Fibroblast of skin of right biceps (primary cell): Measurements from ENCODE around the gene C1orf198.

Source experiments
- DNase-seq: peaks from one replicate; pipeline ENCODE4 v3.0.0-alpha.2; 2013

The C1orf198 gene

DNA sequence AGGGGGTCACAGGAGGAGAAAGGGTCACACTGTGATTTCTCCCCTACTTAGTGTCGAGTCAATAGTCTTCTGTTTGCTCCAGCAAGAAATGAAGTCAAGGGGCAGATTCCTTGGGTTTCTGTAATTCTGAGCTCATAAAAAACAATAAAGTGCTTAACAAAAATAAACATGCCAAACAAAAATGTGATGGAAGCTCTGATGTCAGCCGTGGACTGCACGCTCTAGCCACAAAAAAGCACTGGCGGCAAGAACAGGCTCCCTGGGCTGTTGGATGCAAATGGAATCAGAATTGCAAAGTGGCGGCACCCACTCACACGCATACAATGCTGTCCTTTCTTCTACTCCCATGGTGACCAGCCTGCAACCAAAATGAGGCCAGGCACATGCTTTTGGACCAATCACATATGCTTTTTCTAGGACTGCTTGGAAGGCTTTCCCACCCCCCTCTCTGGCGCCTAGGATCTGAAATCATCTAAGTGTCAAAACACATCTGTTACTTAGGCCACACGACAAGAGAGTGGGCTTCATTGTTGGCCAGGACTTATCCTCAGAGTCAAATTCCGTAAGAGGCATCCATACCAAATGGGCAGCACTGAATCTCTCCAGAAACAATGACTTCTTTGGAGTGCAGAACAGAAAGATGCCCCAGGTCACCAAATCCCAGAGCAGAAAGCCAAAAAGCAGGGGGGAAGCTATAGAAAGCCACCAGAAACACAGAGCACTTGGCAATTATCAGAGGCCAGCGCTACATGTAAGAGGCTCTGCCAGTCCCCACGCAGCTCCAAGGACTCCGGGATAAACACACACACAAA, 9.2 kb downstream of the C1orf198 start:
- DNase-seq: peak; percentile 58

DNA sequence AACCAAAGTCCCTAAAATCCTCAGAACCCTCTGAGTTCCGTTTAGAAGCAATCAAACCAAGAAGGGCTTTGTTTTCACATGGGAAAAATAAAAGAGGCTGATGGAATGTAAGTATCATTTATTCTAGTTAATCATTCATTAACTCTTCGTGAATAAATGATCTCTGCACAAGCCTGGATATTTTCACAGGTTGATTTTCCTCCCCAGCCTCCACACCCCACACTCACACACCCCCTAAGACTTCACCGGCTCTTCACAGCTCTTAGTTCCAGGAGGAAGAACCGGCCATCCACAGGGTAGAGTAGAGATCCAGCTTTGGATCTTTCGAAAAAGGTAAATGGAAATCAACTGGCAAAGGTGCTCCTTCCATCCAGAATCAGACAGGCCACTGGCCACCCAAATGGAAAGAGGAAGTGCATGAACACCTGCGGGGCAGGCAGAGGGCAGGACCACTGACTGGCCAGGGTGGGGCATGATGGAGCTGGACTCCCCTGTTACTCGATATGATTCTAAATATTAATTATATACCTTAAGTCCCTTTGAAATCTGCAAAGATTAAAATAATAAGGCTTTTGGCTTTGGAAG, 10.0 kb downstream of the C1orf198 start:
- DNase-seq: no peak

DNA sequence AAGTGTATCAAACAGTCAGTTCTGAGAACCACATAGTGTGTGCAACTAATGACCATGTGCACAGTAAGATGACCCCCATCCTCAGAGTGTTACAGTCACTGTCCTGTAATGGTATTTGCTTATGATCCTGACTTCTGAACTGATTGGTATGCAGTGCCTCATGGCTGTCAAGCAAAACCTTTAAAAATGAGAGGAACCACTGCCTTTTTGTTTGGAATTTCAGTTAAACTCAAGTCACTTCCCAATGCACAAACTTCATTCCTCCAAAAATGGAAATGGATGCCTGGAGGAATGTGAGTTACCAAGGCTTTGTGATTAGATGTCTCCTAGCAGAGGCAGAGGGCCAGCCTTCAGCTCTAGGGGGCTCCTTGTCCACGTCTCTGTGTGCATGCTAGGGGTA, 10.5 kb downstream of the C1orf198 start:
- DNase-seq: peak; percentile 77

DNA sequence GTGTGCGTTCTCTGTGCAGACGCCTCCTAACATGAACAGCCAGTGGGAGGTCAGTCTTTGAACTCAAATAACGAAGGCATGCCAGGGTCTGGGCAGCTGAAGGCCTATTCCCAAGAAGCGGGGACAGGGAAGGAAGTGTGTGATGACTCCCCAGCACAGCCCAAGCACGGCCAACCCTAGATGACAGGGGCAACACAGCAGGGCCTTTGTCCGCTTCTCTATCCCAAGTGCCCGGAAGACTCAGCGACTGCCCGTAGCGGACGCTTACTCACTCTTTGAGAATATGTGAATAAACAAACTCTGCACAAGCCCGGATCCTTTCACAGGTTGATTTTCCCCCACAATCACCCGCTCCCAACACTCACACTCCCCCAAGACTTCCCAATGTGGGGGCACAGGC, 11.2 kb downstream of the C1orf198 start:
- DNase-seq: peak; percentile 22

DNA sequence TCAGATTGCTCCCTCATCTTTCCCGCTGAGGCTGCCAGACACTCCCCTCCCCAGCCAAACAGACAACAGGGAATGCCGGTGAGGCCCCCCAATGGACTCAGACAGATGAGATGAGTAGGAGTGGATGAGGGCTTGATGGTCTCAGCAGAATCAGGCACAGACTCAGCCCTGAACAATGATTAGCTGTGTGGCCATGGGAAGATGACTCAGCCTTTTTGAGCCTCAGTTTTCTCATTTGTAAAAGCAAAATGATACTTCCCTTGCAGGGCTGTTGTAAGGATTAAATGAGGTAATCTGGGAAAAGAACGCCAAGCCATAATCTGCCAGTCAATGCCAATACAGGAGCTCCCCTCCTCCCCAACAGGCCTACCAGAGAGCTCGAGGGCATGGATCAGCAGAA, 12.4 kb downstream of the C1orf198 start:
- DNase-seq: peak; percentile 42

DNA sequence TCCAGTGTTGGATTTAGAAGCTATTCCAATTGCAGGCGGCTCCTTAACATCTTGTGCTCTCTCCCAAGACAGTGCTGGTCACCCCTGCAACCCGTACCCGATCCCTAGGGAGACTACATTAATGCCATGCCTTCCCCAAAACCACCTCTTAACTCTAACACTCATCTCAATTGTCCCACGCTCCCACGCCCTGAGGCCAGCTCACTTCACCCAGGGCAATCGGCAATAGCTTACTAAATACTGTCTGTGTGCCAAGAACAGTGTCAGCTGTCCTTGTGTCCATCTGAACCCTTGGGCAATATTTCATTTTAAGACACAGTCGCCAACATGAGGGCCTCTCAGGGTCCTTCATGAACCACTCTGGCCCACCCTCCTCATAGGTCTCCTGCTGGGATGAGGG, 13.9 kb downstream of the C1orf198 start:
- no peak for DNase-seq

DNA sequence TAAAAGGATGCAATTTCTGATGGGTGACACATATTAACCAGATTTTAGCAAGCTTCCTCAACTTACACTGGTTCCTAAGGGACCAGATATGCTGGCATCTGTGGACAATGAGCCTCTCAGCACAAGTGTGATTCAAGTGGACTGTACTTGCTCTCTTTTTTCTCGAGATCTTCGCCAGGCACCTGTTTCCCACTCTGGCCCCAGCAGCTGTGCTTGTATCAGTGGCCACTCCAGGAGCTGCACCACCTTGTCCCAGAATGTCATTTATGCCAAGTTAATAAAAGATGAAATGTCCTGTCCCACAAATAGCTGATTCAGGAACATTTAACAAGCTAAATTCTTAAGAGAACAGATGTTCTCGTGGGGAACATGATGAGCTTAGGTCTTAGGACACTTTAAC, 14.6 kb downstream of the C1orf198 start:
- no peak for DNase-seq

DNA sequence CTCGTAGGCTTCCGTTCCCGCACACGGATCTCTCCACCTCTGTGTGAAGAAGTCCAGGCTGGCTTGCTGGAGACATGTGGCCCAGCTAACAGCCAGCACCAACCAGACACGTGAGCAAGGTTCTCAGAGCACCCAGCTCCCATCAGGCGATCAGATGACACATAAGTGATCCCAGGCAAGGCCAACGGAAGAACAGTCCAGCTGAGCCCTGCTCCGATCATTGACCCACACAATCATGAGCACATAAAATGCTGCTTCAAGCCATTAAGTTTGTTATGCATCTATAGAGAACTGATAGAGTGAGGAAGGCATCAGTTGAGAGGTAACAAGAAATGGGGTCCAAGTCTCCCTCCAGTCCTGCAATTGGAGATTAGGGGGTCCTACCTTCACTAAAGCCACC, 15.4 kb downstream of the C1orf198 start:
- DNase-seq: no peak

DNA sequence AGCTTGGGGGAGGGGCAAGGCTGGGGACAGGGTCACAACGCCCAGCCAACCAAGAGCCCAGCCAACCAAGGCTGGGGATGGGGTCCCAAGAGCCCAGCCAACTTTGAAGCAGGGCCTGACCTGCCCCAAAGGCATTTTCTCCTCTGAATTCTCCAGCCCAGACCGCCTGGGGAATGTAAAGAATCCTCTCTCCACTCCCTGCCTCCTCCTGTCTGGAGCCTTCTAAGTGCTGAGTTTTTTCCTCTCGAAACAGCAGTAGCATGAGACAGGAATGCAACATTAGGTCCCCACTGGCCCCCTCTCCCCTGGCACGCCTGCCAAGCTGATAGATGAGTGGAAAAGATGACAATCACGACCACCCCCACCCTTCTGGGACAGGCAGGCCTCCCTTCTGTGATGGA, 17.0 kb downstream of the C1orf198 start:
- DNase-seq: peak; percentile 94

DNA sequence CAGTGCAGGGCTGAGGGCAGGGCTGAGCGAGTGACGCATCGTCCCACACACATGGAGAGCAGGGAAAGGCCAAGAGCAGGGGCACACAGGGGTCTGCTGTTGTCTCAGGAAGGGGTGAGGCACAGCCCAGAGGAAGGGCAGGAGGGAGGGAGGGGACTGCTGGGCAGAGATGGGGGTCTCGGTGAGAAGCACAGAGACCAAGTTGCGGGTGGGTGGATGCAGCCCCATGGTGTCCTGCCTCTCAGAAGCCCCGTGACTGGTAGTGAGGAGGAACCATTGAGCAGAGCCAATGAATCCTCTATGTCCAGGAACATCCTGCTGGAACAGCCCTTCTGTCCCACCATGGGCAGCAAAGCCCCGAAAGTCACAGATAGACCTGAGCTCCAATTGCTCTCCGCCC, 17.8 kb downstream of the C1orf198 start:
- no peak for DNase-seq

DNA sequence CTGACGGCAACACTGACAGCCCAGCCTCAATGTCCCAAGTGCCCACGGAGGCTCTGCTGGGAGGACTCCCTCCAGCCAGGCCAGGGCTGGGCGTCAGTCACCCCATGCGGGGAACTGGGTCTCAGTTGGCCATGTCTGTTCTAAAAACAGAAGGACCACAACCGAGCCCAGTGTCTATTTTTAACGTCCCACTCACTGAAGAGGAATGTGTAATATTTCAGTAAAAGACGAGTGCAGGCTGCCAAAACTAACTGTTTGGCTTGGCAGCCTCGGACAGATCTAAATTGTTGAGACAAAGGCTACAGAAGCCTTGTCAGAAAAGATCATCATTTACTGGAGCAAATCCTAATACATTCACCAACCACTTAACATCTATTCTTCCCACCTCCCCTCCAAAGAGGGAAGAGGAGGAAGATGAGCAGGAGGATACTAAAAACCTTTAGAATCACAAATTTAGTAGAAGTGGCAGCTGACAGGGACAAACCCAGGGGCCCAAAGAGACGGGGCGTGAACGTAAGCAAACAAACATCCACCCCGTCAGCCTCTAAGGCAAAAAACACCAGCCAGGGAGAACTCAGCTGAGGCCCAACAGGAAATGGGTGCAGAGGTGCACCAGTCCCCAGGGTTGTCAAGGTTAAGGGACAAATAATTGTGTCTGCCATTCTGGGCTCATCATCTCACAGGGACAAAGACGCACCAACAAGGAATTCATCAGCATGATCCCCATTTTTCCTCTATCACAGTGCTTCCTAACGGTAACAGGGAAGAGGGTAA, 18.7 kb downstream of the C1orf198 start:
- peak; percentile 98 for DNase-seq

DNA sequence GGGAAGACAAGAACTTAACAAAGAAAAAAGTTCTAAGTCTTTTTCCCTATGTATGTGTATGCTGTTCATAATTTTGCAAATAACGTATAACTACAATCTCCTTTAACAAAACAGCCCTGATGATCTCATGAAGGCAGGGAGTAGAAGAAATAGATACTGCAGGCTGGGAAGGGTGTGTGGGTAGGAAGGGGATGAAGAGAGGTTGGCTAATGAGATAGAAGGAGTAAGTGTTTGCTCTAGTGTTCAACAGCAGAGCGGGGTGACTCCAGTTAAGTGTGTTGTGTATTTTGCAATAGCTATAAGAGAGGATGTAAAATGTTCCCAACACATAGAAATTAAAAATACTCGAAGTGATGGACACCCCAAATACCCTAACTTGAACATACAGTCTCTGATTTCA, 20.1 kb downstream of the C1orf198 start:
- DNase-seq: no peak

DNA sequence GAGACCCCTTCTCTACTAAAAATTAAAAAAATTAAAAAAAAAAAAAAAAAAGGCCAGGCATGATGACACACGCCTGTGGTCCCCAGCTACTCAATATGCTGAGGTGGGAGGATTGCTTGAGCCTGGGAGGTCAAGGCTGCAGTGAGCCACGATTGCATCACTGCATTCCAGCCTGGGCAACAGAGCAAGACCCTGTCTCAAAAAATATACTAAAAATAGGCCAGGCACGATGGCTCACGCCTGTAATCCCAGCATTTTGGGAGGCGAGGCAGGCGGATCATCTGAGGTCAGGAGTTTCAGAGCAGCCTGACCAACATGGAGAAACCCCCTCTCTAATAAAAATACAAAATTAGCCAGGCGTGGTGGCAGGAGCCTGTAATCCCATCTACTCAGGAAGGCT, 23.1 kb downstream of the C1orf198 start:
- peak; percentile 61 for DNase-seq

DNA sequence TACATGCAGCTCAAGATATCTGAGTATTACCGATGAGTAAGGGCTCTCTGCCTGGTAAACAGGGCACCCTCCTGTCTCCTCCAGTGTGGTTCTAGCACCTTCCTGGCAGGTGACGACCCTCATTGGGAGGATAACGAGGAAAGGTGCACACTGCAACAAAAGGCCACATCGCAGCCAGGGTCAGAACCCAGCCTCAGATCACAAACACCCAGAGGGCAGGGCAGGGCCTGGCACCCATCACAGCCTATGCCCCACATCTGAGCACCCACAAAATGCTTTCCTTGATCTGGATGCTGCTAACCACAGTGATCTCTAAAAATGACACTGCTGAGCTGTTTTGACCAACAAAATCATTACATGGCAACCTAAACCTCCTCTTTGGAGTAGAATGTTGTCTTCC, 23.8 kb downstream of the C1orf198 start:
- no peak for DNase-seq

DNA sequence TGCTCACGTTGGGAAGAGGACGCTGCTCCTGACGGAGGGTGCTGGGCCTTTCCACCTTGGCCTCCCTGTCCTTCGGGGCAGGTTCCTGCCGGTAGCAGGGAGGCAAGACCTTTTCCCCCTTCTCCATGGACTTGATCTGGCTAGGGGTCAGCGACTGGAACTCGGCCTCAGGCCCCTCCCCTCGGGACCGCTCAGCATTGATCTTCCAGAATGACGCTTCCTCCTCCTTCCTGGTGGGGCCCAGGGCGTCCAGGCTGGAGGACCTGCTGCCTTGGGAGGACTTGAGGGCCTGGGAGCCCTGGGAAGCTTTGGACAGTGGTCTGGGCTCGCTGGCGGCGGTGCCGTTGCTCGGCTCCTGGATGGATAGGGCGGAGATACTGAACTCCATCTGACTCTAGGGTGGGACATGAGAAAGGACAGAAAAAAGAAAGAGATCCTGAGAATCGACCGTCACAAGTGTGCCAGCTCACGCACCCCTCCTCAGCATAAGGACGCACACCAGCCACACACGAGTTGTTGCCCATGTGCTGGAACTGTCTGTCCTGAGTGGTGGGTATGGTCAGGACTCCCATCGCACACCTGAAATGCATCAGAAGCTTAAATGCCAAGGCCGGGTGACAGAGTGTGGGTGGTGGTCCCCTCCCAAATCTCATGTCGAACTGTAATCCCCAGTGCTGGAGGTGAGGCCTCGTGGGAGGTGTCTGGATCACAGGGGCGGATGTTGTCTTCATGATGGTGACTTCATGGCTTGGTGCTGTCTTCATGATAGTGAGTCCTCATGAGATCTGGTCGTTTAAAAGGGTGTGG, 24.6 kb downstream of the C1orf198 start:
- no peak for DNase-seq

DNA sequence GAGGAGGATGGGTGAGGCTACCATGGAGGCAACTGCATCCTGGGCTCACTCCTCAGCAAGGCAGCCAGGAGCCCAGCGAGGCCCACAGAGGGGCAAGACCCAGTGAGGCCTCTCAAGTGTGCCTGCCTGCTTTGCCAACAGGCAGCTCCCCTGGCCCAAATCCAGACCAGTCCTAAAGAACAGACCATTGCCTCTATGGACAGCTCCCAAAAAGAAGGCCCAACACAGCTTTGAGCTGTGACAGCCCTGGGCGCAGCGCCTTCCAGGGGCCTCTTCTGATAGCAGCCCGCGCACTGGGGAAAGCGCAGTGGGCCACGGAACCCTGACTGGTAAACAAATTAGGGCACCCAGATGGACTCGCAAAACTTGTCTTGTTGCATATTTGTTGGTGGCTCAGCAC, 25.5 kb downstream of the C1orf198 start:
- no peak for DNase-seq

DNA sequence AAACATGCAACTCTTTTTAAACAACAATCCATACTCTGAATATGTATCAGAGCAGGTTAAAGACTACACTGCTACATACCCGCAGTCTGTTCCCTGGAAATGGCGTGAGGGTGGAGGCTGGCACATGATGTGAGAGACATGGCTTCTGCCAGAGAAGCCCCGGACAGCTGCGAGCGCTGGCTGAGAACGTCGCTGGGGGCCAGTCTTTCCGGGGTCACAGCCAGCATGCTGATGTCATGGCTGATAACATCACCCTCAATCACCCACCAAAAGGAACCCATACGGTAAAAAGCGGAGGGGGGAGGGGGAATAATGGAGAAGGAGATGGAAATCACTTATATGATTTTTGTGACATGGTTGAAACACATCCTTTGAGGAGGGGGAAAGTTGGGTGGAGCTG, 29.1 kb downstream of the C1orf198 start:
- DNase-seq: no peak

DNA sequence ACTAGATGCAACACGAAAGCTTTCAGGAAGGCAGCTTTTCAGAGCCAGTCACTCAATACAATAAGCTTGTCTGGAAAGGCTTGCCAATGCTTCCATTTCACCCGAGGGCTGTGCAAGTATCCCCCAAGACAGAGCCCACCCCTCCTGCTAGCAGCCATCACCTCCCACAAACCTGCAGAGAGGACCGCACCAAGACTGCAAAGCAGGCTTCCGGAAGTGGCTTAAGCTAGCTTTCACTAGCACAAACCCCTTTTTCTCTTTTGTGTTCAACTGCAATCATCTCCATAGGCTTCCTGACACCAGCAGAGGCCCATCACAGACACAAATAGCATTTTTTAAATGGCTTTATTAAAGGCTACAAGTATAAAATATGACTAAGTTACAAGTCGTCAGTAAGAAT, 31.5 kb downstream of the C1orf198 start:
- DNase-seq: no peak

DNA sequence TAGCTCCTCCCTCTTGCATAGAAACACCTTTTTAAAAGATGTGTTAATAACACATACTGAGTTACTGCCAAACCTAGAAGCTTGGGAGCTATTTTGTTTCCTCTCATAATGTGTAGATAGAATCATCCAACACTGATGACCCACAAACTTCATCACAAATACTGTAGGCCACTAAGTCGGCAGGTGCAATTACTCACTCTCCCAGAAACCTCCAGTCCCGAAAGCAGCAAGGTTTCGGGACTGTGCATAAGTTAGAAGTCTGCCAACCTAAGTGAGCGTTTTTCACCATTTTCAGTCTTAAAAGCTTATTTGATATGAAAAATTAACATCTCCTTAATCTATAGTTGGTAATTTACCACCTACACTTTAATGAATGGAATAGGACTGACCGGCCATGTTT, 32.0 kb downstream of the C1orf198 start:
- DNase-seq: no peak

DNA sequence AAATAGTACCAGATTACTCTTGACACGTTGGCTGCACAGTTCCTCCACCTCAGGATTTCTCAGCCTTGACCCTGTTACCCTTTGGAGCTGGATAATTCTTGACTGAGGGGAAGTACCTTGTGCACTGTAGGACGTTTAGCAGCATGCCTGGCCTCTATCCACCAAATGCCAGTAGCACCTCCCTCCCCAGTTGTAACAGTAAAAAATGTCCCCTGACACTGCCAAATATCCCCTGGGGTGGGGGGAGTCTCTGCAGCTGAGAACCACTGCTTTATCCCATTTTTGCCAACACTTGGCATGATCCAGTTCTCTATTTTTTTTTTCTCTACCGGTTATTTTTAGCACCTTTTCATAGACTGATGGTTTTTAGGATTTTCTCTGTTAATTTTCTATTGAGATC, 34.0 kb downstream of the C1orf198 start:
- DNase-seq: no peak

DNA sequence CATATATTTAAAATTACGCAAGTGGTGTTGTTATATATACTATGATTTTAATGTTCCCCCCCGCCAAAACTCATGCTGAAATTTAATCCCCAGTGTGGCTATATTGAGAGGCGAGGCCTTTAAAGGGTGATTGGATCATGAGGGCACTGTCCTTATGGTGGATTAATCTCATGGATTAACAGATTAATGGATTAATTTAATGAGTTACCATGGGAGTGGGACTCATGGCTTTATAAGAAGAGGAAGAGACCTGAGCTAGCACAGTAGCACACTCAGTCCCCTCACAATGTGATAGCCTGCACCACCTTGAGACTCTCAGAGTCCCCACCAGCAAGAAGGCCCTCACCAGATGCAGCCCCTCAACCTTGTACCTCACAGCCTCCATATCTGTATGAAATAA, 34.8 kb downstream of the C1orf198 start:
- no peak for DNase-seq

DNA sequence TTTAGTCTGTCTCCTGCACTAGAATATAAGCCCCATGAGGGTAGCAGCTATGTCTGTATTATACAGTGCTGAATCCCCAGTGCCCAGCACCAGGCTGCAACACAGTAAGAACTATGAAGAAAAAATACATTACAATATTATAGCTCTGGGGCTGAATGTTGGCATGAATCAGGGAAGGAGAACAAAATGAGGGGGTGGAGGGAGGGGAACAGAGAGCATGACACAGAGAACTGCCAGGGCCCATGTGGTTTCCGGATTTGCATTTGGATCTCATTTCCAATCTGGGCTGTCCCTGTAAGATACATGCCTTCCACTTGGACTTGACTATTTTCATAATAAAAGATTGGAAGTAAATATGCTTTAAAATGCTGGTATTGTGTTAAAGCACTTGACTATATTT, 35.8 kb downstream of the C1orf198 start:
- DNase-seq: peak; percentile 27

DNA sequence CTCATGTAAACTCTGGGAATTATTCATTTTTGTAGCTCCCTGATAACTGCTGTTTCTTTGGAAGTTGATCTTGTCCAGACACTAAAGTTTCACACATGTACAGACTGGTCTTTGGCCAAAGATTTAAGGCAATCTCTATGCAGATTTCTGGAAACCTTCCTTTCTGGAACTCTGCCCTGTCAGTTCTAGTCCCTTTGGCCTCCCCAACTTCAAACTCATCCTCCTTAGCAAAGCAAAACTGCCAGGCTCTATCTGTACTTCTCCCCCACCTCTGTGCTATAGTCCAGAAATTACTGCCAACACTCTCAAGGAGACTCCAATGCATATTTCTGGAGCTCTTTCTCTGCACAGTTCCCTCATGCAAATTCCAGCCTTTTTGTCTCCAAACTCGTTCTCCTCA, 36.5 kb downstream of the C1orf198 start:
- DNase-seq: no peak
